Measurements from ENCODE around the gene RDH16. TPM values are rescaled to one million over a fixed set of nuclear protein-coding genes. Genes with fewer than 3 reads are reported as not detected.
A peak's percentile ranks its signal among the peaks of the same experiment; 100 is the strongest.

The RDH16 gene
- total and polyA plus RNA-seq, 7 donors, result under 0.01 to 1.1 (median 0.27) TPM; not detected in 2

- DNase-seq, result no peak
- H3K9me3 ChIP-seq, result no peaks in the 10 kb centered on the region
- no peak within 1 kb of the TSS for H3K4me3 ChIP-seq
- 91 to 92% methylated on average over 15 of the region's 15 CpGs for WGBS, 2 donors
- no peak for TF ChIP-seq POLR2AphosphoS5 (IDR thresholded peaks at IDR 0.05)
- no peak for TF ChIP-seq POLR2A (IDR thresholded peaks at IDR 0.05)
- no peak for TF ChIP-seq CTCF (IDR thresholded peaks at IDR 0.05)
- TF ChIP-seq EP300 (IDR thresholded peaks at IDR 0.05), result no peak
- H3K36me3 ChIP-seq, result no peaks in the 10 kb centered on the region
- H3K4me1 ChIP-seq, result peaks cover 0 to 4% (median 0%) of the 10 kb centered on the region in 4 donors
- H3K27ac ChIP-seq, result no peak within 1 kb of the TSS
- H3K27me3 ChIP-seq, result no peaks in the 10 kb centered on the region
- intact Hi-C loops (cut with DNase I), result no loop called here
Measured at GRCh38 chr12:56933826-56934625, 23.4 kb downstream of the RDH16 start, which contains the start of gene SDR9C7. Gene SDR9C7 (minus strand): TSS chr12:56934408. CDS start chr12:56934261, 147 bp downstream.

- 83 to 90% methylated on average over 1 of the region's 1 CpG for WGBS, 2 donors
- no peaks in the 10 kb centered on the region for H3K9me3 ChIP-seq
Measured at GRCh38 chr12:56932867-56933266, 24.5 kb downstream of the RDH16 start.

GRCh38 chr12:56932146-56932545, 25.3 kb downstream of the RDH16 start:
- TF ChIP-seq POLR2AphosphoS5 (IDR thresholded peaks at IDR 0.05) (no peak), POLR2A (IDR thresholded peaks at IDR 0.05) (no peak), CTCF (IDR thresholded peaks at IDR 0.05) (no peak), EP300 (IDR thresholded peaks at IDR 0.05) (no peak)
- H3K36me3 ChIP-seq, result no peaks in the 10 kb centered on the region
- 73 to 92% methylated on average over 5 of the region's 5 CpGs for WGBS, 2 donors
- no peaks in the 10 kb centered on the region for H3K27me3 ChIP-seq
- peak overlapping the region in 1 of 4 donors; percentile 32 for H3K27ac ChIP-seq
- peaks cover 0 to 4% (median 0%) of the 10 kb centered on the region in 4 donors for H3K4me1 ChIP-seq
- H3K4me3 ChIP-seq, result no peak overlapping the region
- no peaks in the 10 kb centered on the region for H3K9me3 ChIP-seq
- no peak for DNase-seq
- intact Hi-C loops (cut with DNase I), result no loop called here

More at GRCh38 chr12:56932867-56933266, 24.5 kb downstream of the RDH16 start:
- no peaks in the 10 kb centered on the region for H3K36me3 ChIP-seq
- DNase-seq, result no peak
- H3K4me3 ChIP-seq, result no peak overlapping the region
- TF ChIP-seq CTCF (IDR thresholded peaks at IDR 0.05) (no peak), POLR2AphosphoS5 (IDR thresholded peaks at IDR 0.05) (no peak), EP300 (IDR thresholded peaks at IDR 0.05) (no peak), POLR2A (IDR thresholded peaks at IDR 0.05) (no peak)
- intact Hi-C loops (cut with DNase I), result no loop called here
- no peaks in the 10 kb centered on the region for H3K27me3 ChIP-seq
- H3K27ac ChIP-seq, result no peak overlapping the region
- H3K4me1 ChIP-seq, result peaks cover 0 to 4% (median 0%) of the 10 kb centered on the region in 4 donors

- TF ChIP-seq POLR2AphosphoS5 (IDR thresholded peaks at IDR 0.05), result no peak
- TF ChIP-seq EP300 (IDR thresholded peaks at IDR 0.05), result no peak
- TF ChIP-seq POLR2A (IDR thresholded peaks at IDR 0.05), result no peak
- no peak for TF ChIP-seq CTCF (IDR thresholded peaks at IDR 0.05)
- peaks cover 0 to 4% (median 0%) of the 10 kb centered on the region in 4 donors for H3K4me1 ChIP-seq
- H3K9me3 ChIP-seq, result no peaks in the 10 kb centered on the region
- no peaks in the 10 kb centered on the region for H3K27me3 ChIP-seq
- peak overlapping the region in 2 of 4 donors; percentile 7 to 32 for H3K27ac ChIP-seq
- H3K4me3 ChIP-seq, result no peak overlapping the region
- no peaks in the 10 kb centered on the region for H3K36me3 ChIP-seq
- intact Hi-C loops (cut with DNase I), result no loop called here
- 83 to 87% methylated on average over 2 of the region's 2 CpGs for WGBS, 2 donors
- no peak for DNase-seq
Measured at GRCh38 chr12:56931474-56931978, 25.9 kb downstream of the RDH16 start.
